Suppressor macrophage (primary cell): ENCODE results near the gene RIT1.
A peak's percentile ranks its signal among the peaks of the same experiment; 100 is the strongest.

Experiments used
- DNase-seq, 4 experiments: peaks; one replicate each; pipeline ENCODE4 v3.0.0-alpha.2; 2020 to 2022

RIT1 gene

DNA sequence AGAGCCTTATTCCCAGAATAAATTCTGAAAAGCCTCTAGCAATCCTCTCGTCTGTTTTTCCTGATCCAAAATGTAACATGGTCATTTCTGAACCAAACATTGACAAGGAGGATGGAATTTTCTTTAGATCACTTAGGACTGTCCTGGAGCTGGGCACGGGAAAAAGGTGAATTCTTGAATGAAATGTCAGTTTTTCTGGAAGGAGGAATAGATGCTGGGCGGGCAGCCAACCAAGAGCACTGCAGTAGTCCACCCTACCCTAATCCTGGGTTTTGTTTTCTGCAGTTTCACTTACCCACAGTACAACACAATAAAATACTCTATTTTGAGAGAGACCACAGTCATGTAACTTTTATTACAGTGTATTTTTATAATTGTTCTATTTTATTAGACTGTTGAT lies 20.9 kb downstream of the RIT1 start:
- no peak for DNase-seq

DNA sequence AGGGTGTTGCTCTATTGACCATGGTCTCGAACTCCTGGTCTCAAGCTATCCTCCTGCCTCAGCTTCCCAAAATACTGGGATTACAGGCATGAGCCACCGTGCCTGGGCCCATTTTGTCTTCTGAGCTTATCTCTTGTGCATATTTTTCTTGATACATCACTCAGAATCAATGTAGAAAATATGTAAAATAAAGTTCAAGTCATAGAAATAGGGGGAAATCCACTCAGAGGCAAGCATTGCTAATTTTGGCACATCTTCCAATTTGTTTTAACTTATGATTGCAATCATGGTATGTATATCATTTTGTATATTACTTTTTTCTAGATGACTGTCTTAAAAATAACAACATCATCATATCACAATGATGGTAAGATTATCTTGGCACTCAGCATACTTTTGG lies 21.6 kb downstream of the RIT1 start:
- DNase-seq: no peak

GRCh38 chr1:155888481-155888880 lies 22.7 kb downstream of the RIT1 start:
- DNase-seq: no peak

DNA sequence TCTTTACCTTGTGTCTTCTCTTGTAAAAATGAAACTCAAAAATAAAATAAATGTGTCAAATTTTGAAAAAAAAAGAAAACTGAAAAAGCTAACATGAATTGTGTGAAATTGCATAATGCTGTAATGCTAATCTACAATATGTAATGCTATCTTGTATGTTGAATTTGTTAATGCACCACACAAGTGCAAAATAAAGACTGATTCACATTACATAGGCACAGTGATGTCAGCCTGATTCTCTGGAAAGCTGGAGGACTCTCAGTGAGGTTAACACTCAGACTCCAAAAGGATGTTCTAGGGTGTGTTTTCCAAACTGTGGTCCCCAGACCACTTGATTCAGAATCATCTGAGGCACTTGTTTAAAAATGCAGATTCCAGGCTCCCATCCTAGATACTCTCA lies 26.2 kb downstream of the RIT1 start:
- no peak for DNase-seq

GRCh38 chr1:155884031-155884960 lies 26.9 kb downstream of the RIT1 start:
- DNase-seq: no peak

GRCh38 chr1:155882766-155883165 lies 28.4 kb downstream of the RIT1 start:
- DNase-seq: no peak

GRCh38 chr1:155882235-155882634 lies 28.9 kb downstream of the RIT1 start:
- DNase-seq: no peak

DNA sequence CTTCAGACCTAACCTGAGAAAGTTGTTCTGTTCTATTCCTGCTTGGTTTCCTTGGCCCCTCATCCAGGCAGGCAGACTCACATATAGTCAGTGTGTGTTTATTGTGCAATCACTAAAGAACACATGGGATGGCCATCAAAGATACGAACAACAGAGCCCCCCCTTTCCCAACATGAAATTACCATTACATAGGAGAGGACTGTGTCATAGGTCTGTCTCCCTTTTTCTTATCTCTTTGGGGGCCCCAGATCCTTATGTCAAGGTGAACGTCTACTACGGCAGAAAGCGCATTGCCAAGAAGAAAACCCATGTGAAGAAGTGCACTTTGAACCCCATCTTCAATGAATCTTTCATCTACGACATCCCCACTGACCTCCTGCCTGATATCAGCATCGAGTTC lies 30.2 kb downstream of the RIT1 start:
- DNase-seq: no peak

- DNase-seq: no peak
These were observed 30.9 kb downstream of the RIT1 start for GRCh38 chr1:155880251-155880650.

GRCh38 chr1:155877945-155878344 lies 33.2 kb downstream of the RIT1 start:
- no peak for DNase-seq

DNA sequence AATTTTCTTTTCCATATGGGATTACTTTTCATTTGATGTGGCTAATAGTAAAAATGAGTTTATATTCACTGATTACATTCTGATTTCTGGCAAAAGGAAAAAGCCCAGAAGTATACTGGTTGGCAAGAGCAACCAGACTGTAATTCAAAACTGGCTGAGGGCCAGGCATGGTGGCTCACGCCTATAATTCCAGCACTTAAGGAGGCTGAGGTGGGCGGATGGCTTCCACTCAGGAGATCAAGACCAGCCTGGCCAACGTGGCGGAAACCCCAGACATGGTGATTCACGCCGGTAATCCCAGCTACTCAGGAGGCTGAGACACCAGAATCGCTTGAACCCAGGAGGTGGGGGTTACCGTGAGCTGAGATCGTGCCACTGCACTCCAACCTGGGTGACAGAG lies 37.3 kb downstream of the RIT1 start:
- DNase-seq: no peak

DNA sequence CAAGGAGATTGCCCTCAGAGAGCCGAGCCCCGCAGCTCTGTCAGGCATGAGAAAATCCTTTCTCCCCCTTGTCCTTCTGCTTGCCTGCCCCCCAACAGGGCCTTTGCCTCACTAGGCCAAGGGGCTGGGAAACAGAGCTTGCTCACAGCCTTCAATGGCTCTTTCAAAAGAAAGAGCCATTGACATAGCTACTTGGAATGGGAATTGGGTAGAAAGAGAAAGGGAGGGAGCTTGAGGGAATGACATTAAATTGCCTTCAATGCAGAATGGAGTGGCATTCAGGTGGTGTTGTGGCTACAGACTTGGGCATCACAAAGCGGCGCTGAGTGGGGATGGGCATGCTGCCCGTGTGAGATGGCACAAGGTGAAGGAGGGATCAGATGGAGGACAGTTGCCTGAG lies 38.6 kb downstream of the RIT1 start:
- no peak for DNase-seq

GRCh38 chr1:155871390-155871789 lies 39.8 kb downstream of the RIT1 start:
- DNase-seq: no peak

DNA sequence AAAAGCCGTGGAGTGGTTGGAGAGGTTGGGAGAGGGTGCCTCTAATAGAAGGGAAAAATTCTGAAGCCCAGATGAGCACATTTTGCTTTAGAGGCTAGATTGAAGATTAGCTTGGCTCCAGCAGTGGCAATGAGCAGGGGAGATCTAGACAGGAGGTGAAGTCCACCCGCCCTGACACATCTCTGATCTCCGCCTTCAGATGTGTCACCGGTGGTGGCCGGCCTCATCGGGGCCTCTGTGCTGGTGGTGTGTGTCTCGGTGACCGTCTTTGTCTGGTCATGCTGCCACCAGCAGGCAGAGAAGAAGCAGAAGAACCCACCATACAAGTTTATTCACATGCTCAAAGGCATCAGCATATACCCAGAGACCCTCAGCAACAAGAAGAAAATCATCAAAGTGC lies 43.4 kb downstream of the RIT1 start:
- no peak for DNase-seq

DNA sequence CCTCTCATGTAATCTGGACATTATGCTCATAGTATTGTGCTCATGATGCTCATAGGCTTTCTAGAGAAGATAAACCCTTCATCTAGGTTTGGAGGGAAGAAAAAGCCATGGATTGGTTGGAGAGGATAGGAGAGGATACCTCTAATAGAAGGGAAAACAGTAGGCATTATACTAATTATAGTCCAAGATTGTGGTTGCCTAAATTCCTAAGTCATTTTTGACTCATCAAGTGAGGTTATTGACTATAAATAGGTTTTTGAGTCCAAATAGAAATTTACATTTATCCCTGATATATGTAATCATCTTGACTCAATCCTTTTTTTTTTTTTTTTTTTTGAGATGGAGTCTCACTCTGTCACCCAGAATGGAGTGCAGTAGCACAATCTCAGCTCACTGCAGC lies 46.8 kb downstream of the RIT1 start:
- DNase-seq: no peak

GRCh38 chr1:155861896-155862295 lies 49.3 kb downstream of the RIT1 start:
- DNase-seq: no peak

GRCh38 chr1:155860970-155861510 lies 50.1 kb downstream of the RIT1 start:
- DNase-seq: peak in 2 of 4 experiments; percentile 3 to 6

GRCh38 chr1:155859881-155860871 lies 51.0 kb downstream of the RIT1 start:
- DNase-seq: peak; percentile 92 to 95 (median 94)

GRCh38 chr1:155859234-155859829 lies 51.8 kb downstream of the RIT1 start, which contains the start of gene SYT11:
Gene SYT11, plus strand, starts transcription at chr1:155859567. Its CDS starts 195 bp downstream, at chr1:155859762.
- DNase-seq: peak; percentile 95 to 98 (median 98)

- peak in 2 of 4 experiments; percentile 48 to 65 for DNase-seq
These were observed 52.3 kb downstream of the RIT1 start for GRCh38 chr1:155858800-155859233.

DNA sequence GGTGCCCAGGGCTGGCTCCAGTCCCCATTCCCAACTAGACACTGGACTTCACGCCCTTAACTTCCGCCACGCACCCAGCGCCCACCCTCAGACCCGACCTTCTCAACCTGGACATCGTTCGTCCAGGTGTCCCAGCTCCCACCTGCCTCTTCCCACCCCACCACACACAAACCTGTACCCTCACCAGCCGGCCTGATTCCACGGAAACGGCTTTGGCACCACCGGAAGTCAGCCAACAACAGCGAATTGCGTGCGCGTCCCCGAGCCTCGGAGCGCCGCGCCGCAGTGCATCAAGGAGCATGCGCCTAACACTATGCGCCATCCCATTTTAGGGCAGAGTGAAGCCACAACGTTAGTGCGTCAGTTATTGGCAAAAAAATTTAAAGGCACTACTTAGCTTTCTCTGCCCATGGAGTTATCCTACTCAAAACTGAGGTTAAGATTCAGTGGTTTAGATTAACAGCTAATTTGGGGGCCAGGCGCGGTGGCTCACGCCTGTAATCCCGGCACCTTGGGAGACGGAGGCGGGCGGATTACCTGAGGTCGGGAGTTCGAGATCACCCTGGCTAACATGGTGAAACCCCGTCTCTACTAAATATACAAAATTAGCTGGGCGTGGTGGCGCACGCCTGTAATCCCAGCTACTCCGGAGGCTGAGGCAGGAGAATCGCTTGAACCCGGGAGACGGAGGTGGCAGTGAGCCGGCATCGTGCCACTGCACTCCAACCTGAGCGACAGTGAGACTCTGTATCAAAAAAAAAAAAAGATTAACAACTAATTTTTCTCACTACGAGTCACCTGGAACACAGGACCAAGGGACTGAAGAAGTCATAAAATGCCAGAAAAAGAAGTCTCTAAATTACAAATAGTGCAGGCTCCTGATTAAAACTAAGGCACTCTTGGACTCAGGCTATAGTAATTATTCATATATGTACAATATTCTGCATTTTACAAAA lies 53.9 kb downstream of the RIT1 start, which contains the start of gene GON4L:
Gene GON4L (minus strand): TSS at position 240 of the 956 bp plus-strand sequence. CDS start 3,434 bp downstream, outside the sequence.
- peak; percentile 94 to 97 (median 96) for DNase-seq
